Measurements from ENCODE around the gene PLXNC1. TPM values are rescaled to one million over a fixed set of nuclear protein-coding genes. Genes with fewer than 3 reads are reported as not detected.

Gene PLXNC1
- total RNA-seq = 10 to 100 TPM; 14.1 to 51.3 (median 24.6) TPM

DNA sequence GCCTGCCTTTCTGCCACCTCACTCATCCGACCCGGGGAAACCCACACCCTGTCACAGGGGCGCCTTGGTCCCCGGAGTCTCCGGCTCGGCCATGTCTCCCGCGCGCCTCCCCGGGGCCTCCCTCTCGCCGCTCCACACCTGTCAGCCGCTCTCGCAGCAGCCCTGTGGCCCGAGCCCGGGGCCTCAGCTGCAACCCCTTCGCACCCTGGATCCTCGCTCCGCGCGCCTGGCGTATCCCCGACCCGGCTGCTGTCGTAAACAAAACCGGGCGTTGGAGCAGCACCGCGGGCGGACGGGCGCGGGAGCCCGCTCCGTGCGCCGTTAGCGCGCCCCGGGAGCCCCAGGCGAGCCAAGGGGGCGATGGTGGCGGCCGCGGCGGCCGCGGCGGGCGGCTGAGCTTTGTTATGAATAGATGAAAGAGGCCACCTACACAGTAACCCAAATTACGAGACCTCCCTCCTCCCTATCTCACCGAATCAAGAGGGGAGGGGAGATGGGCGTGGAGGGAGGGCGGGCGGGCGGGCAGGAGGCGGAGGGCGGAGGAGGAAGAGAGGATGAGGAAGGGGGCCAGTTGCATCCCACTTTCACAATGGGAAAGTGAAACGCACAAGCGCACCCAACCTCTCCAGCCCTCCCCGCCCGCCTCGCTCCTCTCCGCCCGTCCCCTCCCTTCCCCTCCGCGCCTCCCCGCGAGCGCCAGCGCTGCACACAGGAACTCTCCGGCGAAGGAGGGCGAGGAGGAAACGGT lies at the start of gene PLXNC1:
Gene PLXNC1, plus strand, starts transcription at position 587 of the 748 bp plus-strand sequence. CDS start 395 bp downstream, outside the sequence.
- Histone ChIP-seq H3K36me3 (no peaks in the 10 kb centered on the region), H3K27ac (peak within 1 kb of the TSS; percentile 67 to 90 (median 79)), H3K4me1 (peaks cover 15 to 49% (median 33%) of the 10 kb centered on the region in 4 donors), H3K27me3 (no peaks in the 10 kb centered on the region), H3K9me3 (no peaks in the 10 kb centered on the region), H3K4me3 (peak within 1 kb of the TSS; percentile 64 to 74 (median 72))
- TF ChIP-seq EP300 (IDR thresholded peaks at IDR 0.05) = no peak
- TF ChIP-seq POLR2A (IDR thresholded peaks at IDR 0.05) = no peak
- TF ChIP-seq, protein P1, sequence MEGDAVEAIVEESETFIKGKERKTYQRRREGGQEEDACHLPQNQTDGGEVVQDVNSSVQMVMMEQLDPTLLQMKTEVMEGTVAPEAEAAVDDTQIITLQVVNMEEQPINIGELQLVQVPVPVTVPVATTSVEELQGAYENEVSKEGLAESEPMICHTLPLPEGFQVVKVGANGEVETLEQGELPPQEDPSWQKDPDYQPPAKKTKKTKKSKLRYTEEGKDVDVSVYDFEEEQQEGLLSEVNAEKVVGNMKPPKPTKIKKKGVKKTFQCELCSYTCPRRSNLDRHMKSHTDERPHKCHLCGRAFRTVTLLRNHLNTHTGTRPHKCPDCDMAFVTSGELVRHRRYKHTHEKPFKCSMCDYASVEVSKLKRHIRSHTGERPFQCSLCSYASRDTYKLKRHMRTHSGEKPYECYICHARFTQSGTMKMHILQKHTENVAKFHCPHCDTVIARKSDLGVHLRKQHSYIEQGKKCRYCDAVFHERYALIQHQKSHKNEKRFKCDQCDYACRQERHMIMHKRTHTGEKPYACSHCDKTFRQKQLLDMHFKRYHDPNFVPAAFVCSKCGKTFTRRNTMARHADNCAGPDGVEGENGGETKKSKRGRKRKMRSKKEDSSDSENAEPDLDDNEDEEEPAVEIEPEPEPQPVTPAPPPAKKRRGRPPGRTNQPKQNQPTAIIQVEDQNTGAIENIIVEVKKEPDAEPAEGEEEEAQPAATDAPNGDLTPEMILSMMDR (IDR thresholded peaks at IDR 0.05) = no peak
- no peak for TF ChIP-seq POLR2AphosphoS5 (IDR thresholded peaks at IDR 0.05)
- ATAC-seq (ENCODE audit: low FRiP score in 2 of 2) (peak in 1 of 2 donors; percentile 61), DNase-seq (peak; percentile 63 to 91)
- 0 to 1% methylated on average over 15 to 54 of the region's 75 CpGs for WGBS, 2 donors

DNA sequence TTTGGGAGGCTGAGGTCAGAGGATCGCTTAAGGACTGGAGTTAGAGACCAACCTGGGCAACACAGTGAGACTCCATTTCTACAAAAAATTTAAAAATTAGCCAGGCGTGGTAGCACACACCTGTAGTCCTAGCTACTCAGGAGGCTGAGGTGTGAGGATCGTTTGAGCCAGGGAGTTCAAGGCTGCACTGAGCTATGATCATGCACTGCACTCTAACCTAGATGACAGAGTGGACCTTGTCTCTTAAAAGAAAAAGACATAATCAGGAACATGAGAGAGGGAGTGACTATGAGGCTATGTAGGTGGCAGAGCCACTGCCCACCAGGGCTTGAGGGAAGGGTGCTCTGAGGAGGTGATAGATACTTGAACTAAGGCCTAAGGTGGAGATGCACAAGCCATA lies 49.2 kb upstream of the PLXNC1 start:
- TF ChIP-seq, protein P1 (IDR thresholded peaks at IDR 0.05) = no peak
- no peak for TF ChIP-seq EP300 (IDR thresholded peaks at IDR 0.05)
- TF ChIP-seq POLR2AphosphoS5 (IDR thresholded peaks at IDR 0.05) = no peak
- no peak for TF ChIP-seq POLR2A (IDR thresholded peaks at IDR 0.05)
- WGBS, 2 donors = 88 to 95% methylated on average over 3 of the region's 3 CpGs
- Histone ChIP-seq H3K9me3 (no peaks in the 10 kb centered on the region), H3K4me3 (no peak overlapping the region), H3K27ac (no peak overlapping the region), H3K27me3 (no peaks in the 10 kb centered on the region), H3K36me3 (no peaks in the 10 kb centered on the region), H3K4me1 (peaks cover 10 to 19% (median 15%) of the 10 kb centered on the region in 4 donors)
- ATAC-seq (ENCODE audit: low FRiP score in 2 of 2) (no peak), DNase-seq (no peak)

GRCh38 chr12:94099632-94100031 lies 48.7 kb upstream of the PLXNC1 start:
- Histone ChIP-seq H3K9me3 (no peaks in the 10 kb centered on the region), H3K36me3 (no peaks in the 10 kb centered on the region), H3K27ac (no peak overlapping the region), H3K4me3 (no peak overlapping the region), H3K27me3 (no peaks in the 10 kb centered on the region), H3K4me1 (peaks cover 10 to 19% (median 15%) of the 10 kb centered on the region in 4 donors)
- no peak for ATAC-seq (ENCODE audit: low FRiP score in 2 of 2)
- WGBS, 2 donors = 46 to 50% methylated on average over 10 of the region's 10 CpGs
- peak in 1 of 2 donors; percentile 37 for DNase-seq
- TF ChIP-seq EP300 (IDR thresholded peaks at IDR 0.05) = no peak
- TF ChIP-seq POLR2A (IDR thresholded peaks at IDR 0.05) = no peak
- TF ChIP-seq POLR2AphosphoS5 (IDR thresholded peaks at IDR 0.05) = no peak
- TF ChIP-seq, protein P1 (IDR thresholded peaks at IDR 0.05) = no peak

DNA sequence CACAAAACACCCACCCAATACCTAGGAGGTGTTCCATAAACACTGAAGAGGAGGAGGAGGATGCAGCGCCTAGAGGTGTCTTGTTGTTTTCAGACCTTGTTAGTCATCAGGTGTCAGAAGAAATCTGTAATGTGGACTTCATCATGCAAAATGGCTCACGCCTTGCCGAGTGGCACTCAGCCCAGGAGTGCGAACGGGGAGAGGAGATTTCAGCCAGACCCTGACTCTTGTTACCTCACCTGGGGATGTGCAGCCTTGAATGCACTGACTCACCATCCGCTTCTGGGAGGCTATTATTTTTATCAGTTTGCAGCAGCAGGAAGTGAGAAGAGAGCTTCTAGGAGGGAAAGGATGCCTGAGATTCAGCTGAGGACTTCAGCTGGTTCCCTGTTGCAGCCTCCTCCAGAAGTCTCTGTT lies 48.2 kb upstream of the PLXNC1 start:
- no peaks in the 10 kb centered on the region for H3K9me3 ChIP-seq
- DNase-seq (no peak), ATAC-seq (ENCODE audit: low FRiP score in 2 of 2) (no peak)
- no peaks in the 10 kb centered on the region for H3K27me3 ChIP-seq
- WGBS, 2 donors = 56 to 70% methylated on average over 6 of the region's 6 CpGs
- peaks cover 10 to 19% (median 15%) of the 10 kb centered on the region in 4 donors for H3K4me1 ChIP-seq
- no peak overlapping the region for H3K27ac ChIP-seq
- no peak for TF ChIP-seq EP300 (IDR thresholded peaks at IDR 0.05)
- TF ChIP-seq POLR2A (IDR thresholded peaks at IDR 0.05) = no peak
- TF ChIP-seq POLR2AphosphoS5 (IDR thresholded peaks at IDR 0.05) = no peak
- TF ChIP-seq, protein P1 (IDR thresholded peaks at IDR 0.05) = no peak
- H3K4me3 ChIP-seq = no peak overlapping the region
- no peaks in the 10 kb centered on the region for H3K36me3 ChIP-seq

All from upper lobe of left lung (tissue), 6 donors.